ENCODE results near the gene MXI1. TPM values are rescaled to one million over a fixed set of nuclear protein-coding genes. Genes with fewer than 3 reads are reported as not detected.
A peak's percentile ranks its signal among the peaks of the same experiment; 100 is the strongest.

Gene MXI1
- total and polyA plus RNA-seq, 8 donors: 16.5 to 79.3 (median 49.2) TPM

DNA sequence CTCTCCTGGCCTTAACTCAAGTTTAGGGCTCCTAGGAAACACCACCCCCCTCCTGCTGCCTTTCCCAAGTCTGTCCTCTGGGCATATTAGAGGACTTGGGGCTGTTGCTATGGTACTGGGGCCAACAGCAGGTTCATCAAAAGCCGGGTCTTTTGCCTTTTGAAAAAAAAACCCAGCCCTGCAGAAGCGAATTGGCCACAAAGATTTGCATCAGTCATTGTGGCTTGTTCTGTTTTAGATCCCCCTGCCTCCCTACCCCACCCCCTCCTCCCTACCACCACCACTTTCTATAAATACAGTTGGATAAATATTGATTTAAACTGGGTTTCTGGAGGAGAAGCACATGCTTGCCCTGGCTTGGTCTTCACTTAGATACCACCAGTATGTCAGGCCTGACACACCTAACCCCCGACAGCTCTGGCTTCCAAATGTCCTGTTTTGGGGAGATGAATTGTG is 7.0 kb downstream of the MXI1 start:
- H3K27ac ChIP-seq: no peak overlapping the region
- DNase-seq (peak in 1 of 4 donors; percentile 33), ATAC-seq (no peak)
- peaks cover 0 to 59% of the 10 kb centered on the region in 2 donors for H3K4me1 ChIP-seq
- no peaks in the 10 kb centered on the region for H3K9me3 ChIP-seq
- no peak overlapping the region for H3K4me3 ChIP-seq
- TF ChIP-seq, protein P1, sequence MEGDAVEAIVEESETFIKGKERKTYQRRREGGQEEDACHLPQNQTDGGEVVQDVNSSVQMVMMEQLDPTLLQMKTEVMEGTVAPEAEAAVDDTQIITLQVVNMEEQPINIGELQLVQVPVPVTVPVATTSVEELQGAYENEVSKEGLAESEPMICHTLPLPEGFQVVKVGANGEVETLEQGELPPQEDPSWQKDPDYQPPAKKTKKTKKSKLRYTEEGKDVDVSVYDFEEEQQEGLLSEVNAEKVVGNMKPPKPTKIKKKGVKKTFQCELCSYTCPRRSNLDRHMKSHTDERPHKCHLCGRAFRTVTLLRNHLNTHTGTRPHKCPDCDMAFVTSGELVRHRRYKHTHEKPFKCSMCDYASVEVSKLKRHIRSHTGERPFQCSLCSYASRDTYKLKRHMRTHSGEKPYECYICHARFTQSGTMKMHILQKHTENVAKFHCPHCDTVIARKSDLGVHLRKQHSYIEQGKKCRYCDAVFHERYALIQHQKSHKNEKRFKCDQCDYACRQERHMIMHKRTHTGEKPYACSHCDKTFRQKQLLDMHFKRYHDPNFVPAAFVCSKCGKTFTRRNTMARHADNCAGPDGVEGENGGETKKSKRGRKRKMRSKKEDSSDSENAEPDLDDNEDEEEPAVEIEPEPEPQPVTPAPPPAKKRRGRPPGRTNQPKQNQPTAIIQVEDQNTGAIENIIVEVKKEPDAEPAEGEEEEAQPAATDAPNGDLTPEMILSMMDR (IDR thresholded peaks at IDR 0.05): no peak
- no peaks in the 10 kb centered on the region for H3K36me3 ChIP-seq
- intact Hi-C loops (cut with DNase I): no loop called here
- H3K27me3 ChIP-seq: no peaks in the 10 kb centered on the region

DNA sequence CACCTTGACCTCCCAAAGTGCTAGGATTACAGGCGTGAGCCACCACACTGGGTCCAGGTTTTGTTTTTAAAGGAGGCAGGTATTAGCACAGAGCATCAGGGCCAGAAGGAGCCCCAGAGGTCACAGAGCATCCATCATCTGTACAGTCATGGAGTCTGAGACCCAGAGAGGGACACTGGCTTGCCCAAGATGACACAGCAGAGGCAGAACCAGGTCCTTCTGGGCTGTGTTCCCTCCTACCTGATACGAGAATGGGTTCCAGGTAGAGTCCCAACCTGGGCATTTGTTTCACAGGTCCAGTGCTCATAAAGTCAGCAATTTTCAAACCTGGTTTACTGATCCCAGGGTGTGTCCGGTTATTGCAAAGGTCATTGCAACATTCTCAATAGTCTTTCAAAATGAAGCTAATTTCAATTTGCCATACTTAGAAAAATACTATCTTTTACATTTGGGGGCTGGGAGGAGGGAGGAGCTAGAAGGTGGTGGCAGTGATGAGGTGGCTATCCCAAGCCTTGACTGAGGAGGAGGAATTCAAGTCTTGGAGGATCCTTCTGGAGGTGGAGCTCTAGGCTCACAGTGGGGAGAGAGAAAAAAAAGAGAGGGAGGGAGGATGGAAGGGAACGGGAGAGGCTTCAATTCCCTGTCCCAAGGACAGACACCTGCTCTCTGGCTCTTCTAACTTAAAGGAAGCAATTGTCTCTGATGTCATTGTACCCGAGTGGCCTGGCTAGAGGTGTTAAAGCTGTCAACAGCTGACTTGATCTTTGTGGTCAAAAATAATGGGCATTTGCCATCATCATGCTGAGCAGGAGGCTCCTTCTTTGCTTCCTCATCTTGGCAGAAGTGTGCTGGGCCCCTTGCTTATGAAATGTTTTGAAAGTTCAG is 8.1 kb downstream of the MXI1 start:
- DNase-seq (no peak), ATAC-seq (no peak)
- TF ChIP-seq, protein P1 (IDR thresholded peaks at IDR 0.05): no peak
- Histone ChIP-seq H3K4me3 (no peak overlapping the region), H3K36me3 (no peaks in the 10 kb centered on the region), H3K27ac (peak overlapping the region in 1 of 2 donors; percentile 61), H3K4me1 (peaks cover 0 to 55% of the 10 kb centered on the region in 2 donors), H3K27me3 (no peaks in the 10 kb centered on the region), H3K9me3 (no peaks in the 10 kb centered on the region)
- intact Hi-C loops (cut with DNase I): no loop called here

DNA sequence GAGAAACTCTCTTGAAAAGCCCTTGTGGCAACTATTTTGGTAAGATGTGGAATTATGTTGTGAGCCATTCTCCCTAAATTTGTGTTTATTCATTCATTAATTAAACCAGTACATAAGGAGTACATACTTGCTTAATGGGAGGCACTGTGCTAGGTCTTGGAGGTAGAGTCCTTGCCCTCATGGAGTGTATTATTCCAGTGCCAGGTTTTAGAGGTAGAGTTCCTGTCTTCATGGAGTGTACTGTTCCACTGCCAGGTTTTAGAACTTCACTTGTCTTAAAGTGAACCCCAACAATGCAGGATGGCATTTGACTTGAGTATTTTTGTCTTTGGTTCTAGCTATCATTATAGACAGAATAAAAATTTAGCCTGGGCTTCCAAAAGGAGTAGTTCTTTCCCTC is 8.8 kb downstream of the MXI1 start:
- peak overlapping the region in 1 of 2 donors; percentile 61 for H3K27ac ChIP-seq
- intact Hi-C loops (cut with DNase I): no loop called here

DNA sequence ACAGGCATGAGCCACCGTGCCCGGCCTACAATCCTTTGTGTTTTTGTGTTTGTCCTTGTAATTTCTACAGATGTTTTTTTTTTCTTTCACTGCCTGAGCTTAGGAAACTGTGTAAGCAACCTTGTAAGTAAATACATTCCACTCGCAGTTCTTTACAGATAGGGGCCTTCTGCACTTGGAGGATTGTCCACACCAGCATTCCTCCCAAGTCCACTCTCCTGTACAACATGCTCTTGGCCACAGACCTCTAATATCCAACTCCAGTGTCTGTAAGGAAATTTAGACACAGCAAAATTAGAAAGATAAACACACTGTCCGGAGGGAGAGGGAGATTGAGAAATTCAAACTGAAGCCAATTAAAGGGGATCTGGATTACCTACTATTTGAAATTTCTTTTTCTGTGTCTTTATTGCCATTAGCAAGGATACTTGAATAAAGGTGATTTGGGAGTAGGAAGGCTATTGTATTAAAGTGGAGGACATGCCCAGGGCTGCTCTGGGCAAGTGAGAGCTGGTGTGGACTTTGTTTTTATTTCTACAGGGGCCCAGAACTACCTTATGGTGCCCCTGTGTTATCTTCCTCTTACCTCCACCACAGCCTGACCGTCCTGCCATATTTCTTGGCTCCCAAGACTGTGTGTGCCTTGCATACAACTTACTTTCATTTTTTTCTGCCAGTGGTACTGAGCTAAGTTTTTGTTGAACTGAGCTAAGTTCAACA is 9.7 kb downstream of the MXI1 start:
- Histone ChIP-seq H3K4me3 (no peak overlapping the region), H3K4me1 (peaks cover 0 to 60% of the 10 kb centered on the region in 2 donors), H3K9me3 (no peaks in the 10 kb centered on the region), H3K27me3 (no peaks in the 10 kb centered on the region), H3K36me3 (no peaks in the 10 kb centered on the region), H3K27ac (peak overlapping the region in 1 of 2 donors; percentile 5)
- intact Hi-C loops (cut with DNase I): no loop called here
- TF ChIP-seq, protein P1 (IDR thresholded peaks at IDR 0.05): no peak
- DNase-seq (no peak), ATAC-seq (no peak)

More for the DNA sequence above, 8.8 kb downstream of the MXI1 start:
- ATAC-seq (no peak), DNase-seq (no peak)
- H3K4me1 ChIP-seq: peaks cover 0 to 59% of the 10 kb centered on the region in 2 donors
- H3K9me3 ChIP-seq: no peaks in the 10 kb centered on the region
- H3K27me3 ChIP-seq: no peaks in the 10 kb centered on the region
- H3K4me3 ChIP-seq: no peak overlapping the region
- no peaks in the 10 kb centered on the region for H3K36me3 ChIP-seq
- TF ChIP-seq, protein P1 (IDR thresholded peaks at IDR 0.05): no peak

DNA sequence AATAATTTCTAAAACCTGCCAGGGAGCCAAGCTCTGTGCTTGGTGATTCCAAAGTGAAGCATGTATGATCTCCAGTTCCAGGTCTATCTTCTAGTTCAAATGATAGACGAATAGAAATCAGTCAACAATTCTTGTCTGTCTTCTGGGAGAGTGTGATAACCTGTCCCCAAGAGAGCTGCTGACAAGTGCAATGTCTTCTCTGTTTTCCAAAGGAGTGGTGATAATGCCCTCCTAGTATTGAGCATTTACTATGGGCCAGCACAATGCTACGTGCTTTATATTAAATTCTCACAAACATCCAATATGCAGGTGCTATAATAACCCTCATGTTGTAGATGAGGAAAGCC is 10.2 kb downstream of the MXI1 start:
- DNase-seq (no peak), ATAC-seq (no peak)
- H3K27me3 ChIP-seq: no peaks in the 10 kb centered on the region
- H3K36me3 ChIP-seq: no peaks in the 10 kb centered on the region
- intact Hi-C loops (cut with DNase I): no loop called here
- H3K27ac ChIP-seq: peak overlapping the region in 1 of 2 donors; percentile 5
- no peaks in the 10 kb centered on the region for H3K9me3 ChIP-seq
- TF ChIP-seq, protein P1 (IDR thresholded peaks at IDR 0.05): no peak
- no peak overlapping the region for H3K4me3 ChIP-seq
- peaks cover 0 to 60% of the 10 kb centered on the region in 2 donors for H3K4me1 ChIP-seq
